Measurements from ENCODE around the gene ALKBH5. TPM values are rescaled to one million over a fixed set of nuclear protein-coding genes. Genes with fewer than 3 reads are reported as not detected.

Gene ALKBH5
- total RNA-seq, 1 donor from 2014 or later: 71.0 TPM

GRCh38 chr17:18247613-18248001 lies 64.0 kb downstream of the ALKBH5 start:
- peaks cover 25% of the 10 kb centered on the region for H3K36me3 Mint-ChIP-seq
- no peak for TF ChIP-seq CTCF (IDR thresholded peaks at IDR 0.05; ENCODE audit: unreplicated experiment)

GRCh38 chr17:18248300-18248731 lies 64.7 kb downstream of the ALKBH5 start:
- H3K27ac Mint-ChIP-seq: peak overlapping the region; percentile 91
- H3K27me3 Mint-ChIP-seq (ENCODE audit: low read depth): no peaks in the 10 kb centered on the region
- H3K4me1 Mint-ChIP-seq: peaks cover 13% of the 10 kb centered on the region
- TF ChIP-seq CTCF (IDR thresholded peaks at IDR 0.05; ENCODE audit: unreplicated experiment): peak; percentile 22
- DNase-seq (ENCODE audit: low spot score in 2 of 2, unreplicated experiment in 2 of 2): peak in 1 of 2 experiments; percentile 66
- peaks cover 27% of the 10 kb centered on the region for H3K36me3 Mint-ChIP-seq
- no peaks in the 10 kb centered on the region for H3K9me3 Mint-ChIP-seq
- H3K4me3 Mint-ChIP-seq: peak overlapping the region; percentile 42

More at GRCh38 chr17:18247613-18248001, 64.0 kb downstream of the ALKBH5 start:
- no peak for DNase-seq (ENCODE audit: low spot score in 2 of 2, unreplicated experiment in 2 of 2)
- Mint-ChIP-seq H3K9me3 (no peaks in the 10 kb centered on the region), H3K27me3 (ENCODE audit: low read depth) (no peaks in the 10 kb centered on the region), H3K4me3 (no peak overlapping the region), H3K4me1 (peaks cover 13% of the 10 kb centered on the region), H3K27ac (peak overlapping the region; percentile 91)

GRCh38 chr17:18248811-18249210 lies 65.2 kb downstream of the ALKBH5 start:
- no peaks in the 10 kb centered on the region for H3K27me3 Mint-ChIP-seq (ENCODE audit: low read depth)
- H3K9me3 Mint-ChIP-seq: no peaks in the 10 kb centered on the region
- no peak for TF ChIP-seq CTCF (IDR thresholded peaks at IDR 0.05; ENCODE audit: unreplicated experiment)
- DNase-seq (ENCODE audit: low spot score in 2 of 2, unreplicated experiment in 2 of 2): no peak
- no peak overlapping the region for H3K27ac Mint-ChIP-seq
- peaks cover 31% of the 10 kb centered on the region for H3K36me3 Mint-ChIP-seq
- no peak overlapping the region for H3K4me3 Mint-ChIP-seq
- H3K4me1 Mint-ChIP-seq: peaks cover 13% of the 10 kb centered on the region

GRCh38 chr17:18250259-18250658 lies 66.6 kb downstream of the ALKBH5 start:
- no peak for TF ChIP-seq CTCF (IDR thresholded peaks at IDR 0.05; ENCODE audit: unreplicated experiment)
- Mint-ChIP-seq H3K4me1 (peaks cover 13% of the 10 kb centered on the region), H3K9me3 (no peaks in the 10 kb centered on the region), H3K36me3 (peaks cover 29% of the 10 kb centered on the region), H3K27me3 (ENCODE audit: low read depth) (no peaks in the 10 kb centered on the region), H3K4me3 (no peak overlapping the region), H3K27ac (no peak overlapping the region)
- DNase-seq (ENCODE audit: low spot score in 2 of 2, unreplicated experiment in 2 of 2): no peak

GRCh38 chr17:18250708-18251107 lies 67.1 kb downstream of the ALKBH5 start:
- H3K27ac Mint-ChIP-seq: no peak overlapping the region
- no peak overlapping the region for H3K4me3 Mint-ChIP-seq
- no peaks in the 10 kb centered on the region for H3K27me3 Mint-ChIP-seq (ENCODE audit: low read depth)
- H3K36me3 Mint-ChIP-seq: peaks cover 26% of the 10 kb centered on the region
- peaks cover 13% of the 10 kb centered on the region for H3K4me1 Mint-ChIP-seq
- DNase-seq (ENCODE audit: low spot score in 2 of 2, unreplicated experiment in 2 of 2): no peak
- no peak for TF ChIP-seq CTCF (IDR thresholded peaks at IDR 0.05; ENCODE audit: unreplicated experiment)
- no peaks in the 10 kb centered on the region for H3K9me3 Mint-ChIP-seq

GRCh38 chr17:18251204-18251603 lies 67.6 kb downstream of the ALKBH5 start:
- no peak overlapping the region for H3K27ac Mint-ChIP-seq
- peaks cover 26% of the 10 kb centered on the region for H3K36me3 Mint-ChIP-seq

More at GRCh38 chr17:18251204-18251603, 67.6 kb downstream of the ALKBH5 start:
- TF ChIP-seq CTCF (IDR thresholded peaks at IDR 0.05; ENCODE audit: unreplicated experiment): no peak
- H3K4me1 Mint-ChIP-seq: peaks cover 13% of the 10 kb centered on the region
- H3K4me3 Mint-ChIP-seq: no peak overlapping the region
- H3K27me3 Mint-ChIP-seq (ENCODE audit: low read depth): no peaks in the 10 kb centered on the region
- DNase-seq (ENCODE audit: low spot score in 2 of 2, unreplicated experiment in 2 of 2): no peak
- H3K9me3 Mint-ChIP-seq: no peaks in the 10 kb centered on the region

Measured in mesothelial cell of epicardium (in vitro differentiated cells).